HG02840 (cell line): ENCODE measurements around the gene PTPRN2.
"Not testable (repeated sequence)": the region's sequence is repeated elsewhere in the genome, so short reads cannot be mapped to it uniquely, and the experiment has no call there.

Source experiments
- ATAC-seq: cut with Tn5 transposase; IDR thresholded peaks from one replicate; pipeline ENCODE4 v1.9.1; 2021; ENCODE audit warnings: mild to moderate bottlenecking, moderate library complexity, moderate number of reproducible peaks; ENCODE audit not compliant: unreplicated experiment, low FRiP score

The PTPRN2 gene

DNA sequence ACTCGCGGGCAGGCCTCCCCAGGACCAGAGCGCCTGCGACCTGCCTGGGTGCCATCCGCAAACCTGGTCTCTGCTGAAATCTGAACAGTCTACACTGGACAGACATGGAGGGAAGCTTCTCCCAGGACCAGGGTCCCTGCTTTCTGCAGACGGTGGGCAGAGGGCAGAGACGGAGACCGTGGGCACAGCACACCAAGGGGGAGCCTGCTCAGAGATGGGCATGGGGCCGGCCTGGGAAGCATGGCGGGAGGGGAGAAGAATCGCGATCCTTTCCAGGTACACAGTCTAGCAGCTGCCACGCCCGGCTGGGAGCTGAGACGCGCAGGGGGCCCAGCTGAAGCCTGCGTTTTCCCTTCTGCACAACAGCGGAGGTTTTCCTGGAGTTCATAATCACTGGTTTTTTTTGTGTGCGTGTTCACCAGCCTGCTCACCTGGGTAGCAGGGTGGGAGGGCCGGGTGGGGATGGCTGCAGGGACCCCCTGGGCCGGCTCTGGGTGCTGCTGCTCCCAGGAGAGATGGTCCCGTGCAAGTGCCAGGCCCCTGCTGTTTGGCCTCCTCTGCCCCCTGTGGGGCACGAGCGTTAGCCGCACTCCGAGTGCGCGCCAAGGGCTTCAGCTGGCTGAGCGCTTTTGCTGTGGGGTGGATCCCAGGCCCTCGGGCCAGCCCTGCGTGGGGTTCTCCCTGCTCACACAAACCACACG lies 802.0 kb downstream of the PTPRN2 start:
- no peak for ATAC-seq

DNA sequence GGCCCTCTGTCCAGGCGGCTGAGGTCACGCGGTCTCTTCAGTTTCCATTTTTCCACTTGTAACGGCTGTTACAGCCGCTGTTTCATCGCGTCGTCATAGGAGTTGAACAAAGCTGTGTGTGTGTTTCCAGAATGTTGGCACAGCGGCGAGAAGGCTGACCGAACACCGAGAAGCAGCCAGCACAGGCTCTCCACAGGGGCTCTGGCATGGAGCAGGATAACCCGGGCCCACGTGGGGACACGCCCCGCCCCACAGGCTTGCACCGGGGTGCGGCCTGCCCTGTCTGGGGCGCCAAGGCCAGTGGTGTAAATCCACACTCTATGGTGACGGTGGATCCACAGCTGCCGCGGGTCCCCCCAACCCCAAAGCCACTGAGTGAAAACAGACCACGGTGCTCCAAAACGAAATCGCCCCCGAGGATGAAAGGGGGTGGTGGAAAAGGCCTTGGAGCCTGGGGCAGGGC lies 802.6 kb downstream of the PTPRN2 start:
- no peak for ATAC-seq

GRCh38 chr7:157784041-157784835 lies 803.4 kb downstream of the PTPRN2 start:
- no peak for ATAC-seq

- ATAC-seq, result no peak
Measured at GRCh38 chr7:157782041-157782440, 805.6 kb downstream of the PTPRN2 start.

DNA sequence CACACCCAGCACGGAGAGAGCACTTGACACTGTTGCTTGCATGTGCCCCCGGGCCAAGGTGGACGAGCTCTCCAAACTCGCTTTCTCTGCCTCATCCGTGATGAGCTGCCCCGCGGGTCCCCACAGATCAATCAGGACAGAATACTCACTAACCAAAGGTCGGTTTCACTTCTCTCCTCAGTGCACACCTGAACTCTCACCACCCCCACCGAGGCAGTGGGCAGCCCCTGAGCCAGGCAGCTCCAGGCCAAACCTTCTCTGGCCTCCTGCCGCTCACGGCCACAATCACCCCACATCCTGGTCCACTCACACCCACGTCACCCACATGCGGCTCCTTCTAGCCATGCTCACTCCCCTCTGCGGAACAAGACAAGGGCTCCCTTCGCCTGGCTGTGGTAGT lies 806.9 kb downstream of the PTPRN2 start:
- ATAC-seq, result no peak

DNA sequence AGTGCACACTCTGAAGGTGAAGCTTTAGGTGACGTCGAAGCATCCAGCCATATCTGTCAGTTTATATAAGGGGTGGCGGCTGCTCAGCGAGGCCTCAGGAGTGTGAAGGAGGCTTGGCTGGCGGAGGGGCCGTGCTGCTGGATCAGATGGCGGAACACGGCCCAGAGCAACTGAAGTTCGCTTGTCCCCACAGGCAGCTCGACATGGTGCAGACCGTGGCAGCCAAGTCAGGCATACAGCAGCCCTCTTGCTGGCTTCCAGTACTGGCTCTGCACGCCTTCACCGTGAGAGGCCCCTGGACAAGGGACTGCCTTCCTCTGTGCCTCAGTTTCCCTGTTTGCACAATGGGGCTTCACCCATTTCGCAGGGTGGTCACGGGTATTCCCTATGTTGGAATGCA lies 807.3 kb downstream of the PTPRN2 start:
- ATAC-seq, result no peak

DNA sequence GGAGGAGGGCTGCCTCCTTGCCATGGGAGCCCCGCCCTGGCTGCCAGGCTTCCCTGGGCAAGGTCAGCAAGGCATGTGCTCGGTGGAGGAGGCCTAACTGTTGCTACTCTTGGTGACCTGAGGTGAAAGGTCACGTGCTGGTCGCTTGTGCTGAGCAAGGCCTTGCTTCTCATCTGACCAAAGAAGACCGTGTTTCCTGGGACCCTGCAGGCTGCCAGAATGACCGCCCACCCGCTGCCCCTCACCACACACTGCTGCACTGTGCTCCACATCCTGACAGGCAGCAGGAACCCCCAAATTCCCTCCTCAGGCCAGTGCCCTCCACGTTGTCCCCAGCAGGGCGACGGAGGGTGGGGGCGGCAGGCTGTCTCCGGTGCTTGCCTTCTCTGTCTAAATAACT lies 808.4 kb downstream of the PTPRN2 start:
- ATAC-seq, result no peak

GRCh38 chr7:157777194-157777762 lies 810.3 kb downstream of the PTPRN2 start:
- not testable (repeated sequence) for ATAC-seq

- no peak for ATAC-seq
Measured at GRCh38 chr7:157775560-157776332, 811.9 kb downstream of the PTPRN2 start.

- ATAC-seq, result no peak
Measured at GRCh38 chr7:157775021-157775559, 812.5 kb downstream of the PTPRN2 start.

- no peak for ATAC-seq
Measured at GRCh38 chr7:157774495-157774894, 813.1 kb downstream of the PTPRN2 start.

DNA sequence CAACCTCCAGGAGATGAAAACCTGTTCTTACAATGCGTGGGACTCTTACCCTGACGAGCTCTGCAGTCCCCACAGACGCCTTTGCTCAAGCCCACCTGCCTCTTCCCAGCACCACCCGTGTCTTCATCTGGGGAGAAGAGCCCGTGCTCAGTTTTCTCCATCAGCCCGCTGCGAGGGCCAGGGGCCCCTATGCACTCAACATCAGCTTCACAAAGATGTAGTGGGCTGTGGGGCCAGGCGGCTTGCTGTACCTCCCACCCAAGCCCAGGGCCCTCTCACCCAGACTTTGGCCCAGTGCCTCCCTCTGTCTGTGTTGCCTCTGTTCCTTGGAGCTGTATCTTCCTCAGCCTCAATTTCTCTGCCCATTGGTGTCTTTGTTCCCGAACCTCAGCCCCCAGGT lies 814.3 kb downstream of the PTPRN2 start:
- ATAC-seq, result no peak

DNA sequence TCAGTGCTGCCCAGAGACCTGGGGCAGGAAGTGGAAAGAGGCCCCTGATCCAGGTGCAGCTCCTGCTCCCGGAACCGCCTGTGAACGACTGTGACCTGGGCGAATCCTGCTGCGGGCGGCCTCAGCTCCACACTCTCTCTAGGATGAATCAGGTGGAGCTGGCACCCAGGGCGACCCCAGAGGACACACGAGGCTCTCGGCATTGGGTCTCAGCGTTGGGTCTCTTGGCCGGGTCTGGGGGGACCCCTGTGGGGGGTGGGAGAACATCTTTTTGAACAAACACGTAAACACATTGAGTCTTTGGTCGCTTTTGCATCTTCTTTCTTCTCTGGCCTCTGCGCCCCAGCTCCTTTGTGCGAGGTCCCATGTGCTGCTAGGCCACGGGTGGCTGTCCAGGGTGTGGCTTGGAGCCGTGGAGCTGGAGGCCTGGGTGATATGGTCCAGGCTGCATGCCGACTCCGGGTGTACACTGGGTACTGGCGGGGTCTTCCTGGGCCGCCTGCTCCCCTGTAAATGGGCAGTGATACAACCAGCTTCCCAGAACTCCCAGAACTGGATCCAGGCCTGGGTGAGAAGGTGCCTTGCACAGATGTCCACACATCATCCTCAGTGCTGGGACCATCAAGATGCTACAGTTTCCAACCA lies 815.0 kb downstream of the PTPRN2 start:
- no peak for ATAC-seq

GRCh38 chr7:157771689-157772088 lies 815.9 kb downstream of the PTPRN2 start:
- no peak for ATAC-seq

DNA sequence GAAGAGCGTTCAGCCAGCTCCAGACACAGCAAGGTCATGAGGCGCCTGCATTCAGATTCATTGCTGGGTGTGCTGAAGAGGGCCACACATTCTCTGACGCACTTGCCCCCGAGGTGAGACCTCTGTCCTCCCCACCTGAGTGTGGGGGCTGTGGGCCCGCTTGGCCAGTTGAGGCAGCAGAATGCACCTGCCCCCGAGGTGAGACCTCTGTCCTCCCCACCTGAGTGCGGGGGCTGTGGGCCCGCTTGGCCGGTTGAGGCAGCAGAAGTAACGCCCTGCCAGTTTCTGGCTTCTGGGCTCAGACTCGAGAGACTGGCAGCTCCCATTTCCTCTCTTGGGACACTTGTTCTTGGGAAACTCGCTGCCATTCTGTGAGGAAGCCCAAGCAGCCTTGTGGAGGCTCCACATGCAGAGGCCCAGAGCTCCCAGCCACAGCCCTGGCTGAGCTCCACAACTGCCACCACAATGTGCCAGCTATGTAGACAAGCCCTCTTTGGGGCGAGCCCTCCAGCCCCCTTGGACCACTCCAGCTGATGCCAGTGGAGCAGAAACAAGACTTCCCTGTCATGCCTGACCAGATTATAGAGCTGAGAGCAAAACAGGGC lies 816.8 kb downstream of the PTPRN2 start:
- no peak for ATAC-seq

DNA sequence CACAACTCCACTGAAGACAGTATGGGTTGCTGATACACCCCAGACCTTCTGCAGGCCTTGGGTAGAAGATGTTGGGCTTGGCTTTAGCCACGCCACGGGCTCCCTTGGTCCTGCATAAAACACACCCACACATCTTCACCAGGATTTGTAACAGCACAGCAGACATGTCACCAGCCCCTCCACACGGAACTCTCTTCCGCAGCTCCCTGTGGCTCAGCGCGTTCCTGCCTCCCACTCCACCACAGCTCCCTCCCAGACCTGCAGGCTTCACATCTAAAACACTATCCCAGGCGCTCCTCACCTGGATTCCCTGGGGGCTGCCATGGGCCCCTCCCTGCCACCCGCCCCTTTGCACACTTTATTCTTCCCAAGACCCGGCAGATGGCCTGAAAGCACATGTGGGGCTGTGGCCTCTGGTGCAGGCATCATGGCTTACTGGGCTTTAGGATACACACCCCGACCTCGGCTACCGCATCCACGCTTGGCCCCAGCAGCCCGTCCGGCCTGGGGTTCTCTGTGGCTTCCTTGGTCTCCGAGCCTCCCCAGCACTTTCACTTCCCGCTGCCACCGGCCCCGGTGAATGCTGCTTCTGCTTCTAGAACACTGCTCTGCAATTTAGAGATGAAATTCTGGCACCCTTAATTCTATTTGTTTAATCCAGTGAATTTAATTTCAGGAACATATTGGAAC lies 818.0 kb downstream of the PTPRN2 start:
- ATAC-seq, result no peak

GRCh38 chr7:157769086-157769485 lies 818.5 kb downstream of the PTPRN2 start:
- no peak for ATAC-seq

GRCh38 chr7:157768198-157768597 lies 819.4 kb downstream of the PTPRN2 start:
- ATAC-seq, result no peak
